H1 (cell line): ENCODE results near the gene PRELID2. TPM values are rescaled to one million over a fixed set of nuclear protein-coding genes. Genes with fewer than 3 reads are reported as not detected.

ENCODE experiments used
- CHD1 ChIP-seq: IDR thresholded peaks from 2 replicates; pipeline ENCODE4 v1.6.1; 2012; ENCODE audit warnings: low read depth, low read length, improper control_type of control experiment
- JUND ChIP-seq: IDR thresholded peaks from 2 replicates; pipeline ENCODE4 v1.6.1; 2011; ENCODE audit warnings: mild to moderate bottlenecking, improper control_type of control experiment, low read length
- polyA plus RNA-seq, 7 experiments: library from polyadenylated mRNA; depleted of rRNA in 3 of 7; stranded (reverse) in 5 of 7; unstranded in 2 of 7; fragments of >200 nt in 5 of 7; fragments of 200-250 nt in 2 of 7; gene quantifications; 1 replicate in 5 of 7; 2 replicates in 1 of 7; 4 replicates in 1 of 7; pipeline versions ENCODE4 v1.2.1 to v1.2.3, GENCODE V29; 2011 to 2013; ENCODE audit warnings: missing spikeins in 2 of 7, mixed read lengths in 2 of 7
- total RNA-seq: library from RNA; stranded (reverse); fragmentation: NEBNext Ultra II Directional; extraction: Animal tissue kit (Norgen Biotek cat#: 25700); gene quantifications from 2 replicates; pipeline ENCODE4 v1.2.1, GENCODE V29; 2021

PRELID2 gene
- total and polyA plus RNA-seq, 2 of the 8 experiments (the other 6 are each of a cell fraction or from before 2014, with no cell fraction given) = 2.2 to 7.8 TPM

GRCh38 chr5:145856285-145856818 is 21.2 kb upstream of the PRELID2 start (continued):
- no peak for TF ChIP-seq CHD1
- TF ChIP-seq JUND = no peak
